Stomach (tissue), 9 donors: ENCODE measurements around the gene PTBP3. TPM values are rescaled to one million over a fixed set of nuclear protein-coding genes. Genes with fewer than 3 reads are reported as not detected.

Source experiments
- DNase-seq, 2 donors: peaks; one replicate each; pipeline versions ENCODE4 v3.0.0 to v3.0.0-alpha.2; 2013 to 2019
- H3K27ac ChIP-seq, 5 donors: fragments of 200-600 bp in 4 of 5; sonication (generic) in 4 of 5; one replicate each; pipeline ENCODE4 v1.5.1; 2013 to 2019; ENCODE audit warnings: mild to moderate bottlenecking in 1 of 5, moderate library complexity in 1 of 5
- H3K27me3 ChIP-seq, 3 donors: fragments of 200-600 bp; sonication (generic); one replicate each; pipeline ENCODE4 v1.5.1; 2017 to 2019; ENCODE audit warnings: mixed run types in 1 of 3
- H3K36me3 ChIP-seq, 4 donors: fragments of 200-600 bp; sonication (generic); 1 replicate in 3 of 4; 2 replicates in 1 of 4; pipeline ENCODE4 v1.5.1; 2016 to 2019
- H3K4me1 ChIP-seq, 4 donors: fragments of 200-600 bp; sonication (generic); one replicate each; pipeline ENCODE4 v1.5.1; 2016 to 2019
- H3K4me3 ChIP-seq, 4 donors: fragments of 200-600 bp; sonication (generic) in 3 of 4; one replicate each; pipeline ENCODE4 v1.5.1; 2016 to 2019; ENCODE audit warnings: mild to moderate bottlenecking in 1 of 4
- H3K9me3 ChIP-seq, 4 donors: fragments of 200-600 bp; sonication (generic); one replicate each; pipeline ENCODE4 v1.5.1; 2016 to 2019
- EP300 ChIP-seq: sonication (generic); formaldehyde crosslinking; IDR thresholded peaks from one replicate; pipeline ENCODE4 v1.6.1; 2017; ENCODE audit warnings: antibody characterized with exemption
- POLR2A ChIP-seq, 4 donors: fragments of 450-650 bp; IDR thresholded peaks; one replicate each; pipeline ENCODE4 v1.6.1; 2016; ENCODE audit warnings: antibody characterized with exemption in 4 of 4, control low read depth in 2 of 4, mild to moderate bottlenecking in 1 of 4, moderate library complexity in 1 of 4
- POLR2AphosphoS5 ChIP-seq, 3 donors: sonication (generic); formaldehyde crosslinking; IDR thresholded peaks; one replicate each; pipeline ENCODE4 v1.6.1; 2016; ENCODE audit warnings: antibody characterized with exemption in 3 of 3
- WGBS, 5 donors: extraction: QIAGEN DNeasy Blood & Tissue Kit in 3 of 5; methylation state at CpG; one replicate each; pipeline versions ENCODE4 v1.1.5 to v1.1.7; 2013 to 2018; 5-methylcytosine and 5-hydroxymethylcytosine counted together
- intact Hi-C: fragments of 100-400 bp; cut with DNase I; formaldehyde crosslinking; loops from one replicate; pipeline ENCODE4 v1.15.1; 2023; ENCODE audit warnings: low total_unique reads
- polyA plus RNA-seq, 3 donors: library from polyadenylated mRNA; stranded (reverse); fragments of 200-250 nt; gene quantifications; one replicate each; pipeline ENCODE4 v1.2.3, GENCODE V29; 2013
- total RNA-seq, 5 donors: library from RNA; depleted of rRNA; stranded (reverse); fragments of >200 nt; gene quantifications; one replicate each; pipeline versions ENCODE4 v1.1.0 to v1.2.3, GENCODE V29; 2014 to 2016
- TF ChIP-seq, protein P1 (sequence below), 7 experiments: fragments of 450-650 bp in 4 of 7; fragments of 200-600 bp in 3 of 7; sonication (generic) in 3 of 7; IDR thresholded peaks; one replicate each; pipeline ENCODE4 v1.5.1; 2016 to 2019; ENCODE audit warnings: antibody characterized with exemption in 7 of 7, control low read depth in 2 of 7, mild to moderate bottlenecking in 1 of 7
- donor health status: healthy with polysubstance abuse.
- donor health status: Bipolar disorder and iron deficiency.
- donor health status: healthy.

The PTBP3 gene
- total and polyA plus RNA-seq, 8 donors: 11.7 to 90.7 (median 24.1) TPM

DNA sequence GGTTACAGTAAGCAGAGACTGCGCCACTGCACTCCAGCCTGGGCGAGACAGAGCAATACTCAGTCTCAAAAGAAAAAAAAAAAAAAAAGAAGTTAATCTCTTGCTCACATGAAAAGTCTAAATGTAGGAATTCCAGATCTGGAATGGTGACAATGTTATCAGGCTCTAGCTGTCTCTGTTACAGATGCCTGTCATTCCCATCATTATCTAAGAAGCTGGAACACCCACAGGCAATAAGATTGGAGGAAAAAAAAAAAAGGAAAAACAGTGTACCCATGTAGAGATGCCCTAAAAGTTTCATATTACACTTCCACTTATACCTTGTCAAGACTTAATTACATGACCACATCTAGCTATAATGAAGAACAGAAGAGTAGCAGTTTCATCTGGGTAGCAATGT is 38.2 kb downstream of the PTBP3 start:
- TF ChIP-seq EP300 (no peak), POLR2AphosphoS5 (IDR thresholded peaks at IDR 0.05) (no peak), POLR2A (IDR thresholded peaks at IDR 0.05) (no peak)
- TF ChIP-seq, protein P1, sequence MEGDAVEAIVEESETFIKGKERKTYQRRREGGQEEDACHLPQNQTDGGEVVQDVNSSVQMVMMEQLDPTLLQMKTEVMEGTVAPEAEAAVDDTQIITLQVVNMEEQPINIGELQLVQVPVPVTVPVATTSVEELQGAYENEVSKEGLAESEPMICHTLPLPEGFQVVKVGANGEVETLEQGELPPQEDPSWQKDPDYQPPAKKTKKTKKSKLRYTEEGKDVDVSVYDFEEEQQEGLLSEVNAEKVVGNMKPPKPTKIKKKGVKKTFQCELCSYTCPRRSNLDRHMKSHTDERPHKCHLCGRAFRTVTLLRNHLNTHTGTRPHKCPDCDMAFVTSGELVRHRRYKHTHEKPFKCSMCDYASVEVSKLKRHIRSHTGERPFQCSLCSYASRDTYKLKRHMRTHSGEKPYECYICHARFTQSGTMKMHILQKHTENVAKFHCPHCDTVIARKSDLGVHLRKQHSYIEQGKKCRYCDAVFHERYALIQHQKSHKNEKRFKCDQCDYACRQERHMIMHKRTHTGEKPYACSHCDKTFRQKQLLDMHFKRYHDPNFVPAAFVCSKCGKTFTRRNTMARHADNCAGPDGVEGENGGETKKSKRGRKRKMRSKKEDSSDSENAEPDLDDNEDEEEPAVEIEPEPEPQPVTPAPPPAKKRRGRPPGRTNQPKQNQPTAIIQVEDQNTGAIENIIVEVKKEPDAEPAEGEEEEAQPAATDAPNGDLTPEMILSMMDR (IDR thresholded peaks at IDR 0.05): no peak
- H3K9me3 ChIP-seq: no peaks in the 10 kb centered on the region
- H3K27me3 ChIP-seq: no peaks in the 10 kb centered on the region
- H3K36me3 ChIP-seq: peaks cover 0 to 22% (median 20%) of the 10 kb centered on the region in 4 donors
- peaks cover 8 to 17% (median 12%) of the 10 kb centered on the region in 4 donors for H3K4me1 ChIP-seq
- no peak overlapping the region for H3K27ac ChIP-seq
- H3K4me3 ChIP-seq: no peak overlapping the region
- DNase-seq: no peak
- intact Hi-C loops: no loop called here
- 94 to 100% (median 98%) methylated on average over 2 of the region's 2 CpGs for WGBS, 5 donors

DNA sequence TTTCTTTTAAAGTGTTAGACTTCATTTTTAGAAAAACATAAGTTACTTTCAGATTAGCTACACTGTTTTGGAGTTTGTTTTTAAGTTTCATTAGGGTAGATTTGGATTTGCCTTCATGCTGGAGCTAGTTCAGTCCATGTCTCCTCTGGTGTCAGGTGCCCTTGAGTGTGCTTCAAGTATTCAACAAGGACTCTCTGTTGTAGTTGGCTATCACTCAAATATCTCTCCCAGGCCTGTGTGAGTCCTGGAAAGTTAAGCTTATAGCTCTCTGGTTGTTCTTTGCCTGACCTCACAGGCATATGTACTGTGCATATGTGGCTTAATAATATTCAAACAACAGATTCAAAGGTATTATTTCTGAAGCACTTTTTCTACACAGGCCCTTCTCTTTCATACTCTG is 45.4 kb downstream of the PTBP3 start:
- H3K27ac ChIP-seq: peak overlapping the region in 3 of 5 donors; percentile 21 to 55 (median 27)
- intact Hi-C loops: no loop called here
- DNase-seq: peak in 1 of 2 donors; percentile 20

DNA sequence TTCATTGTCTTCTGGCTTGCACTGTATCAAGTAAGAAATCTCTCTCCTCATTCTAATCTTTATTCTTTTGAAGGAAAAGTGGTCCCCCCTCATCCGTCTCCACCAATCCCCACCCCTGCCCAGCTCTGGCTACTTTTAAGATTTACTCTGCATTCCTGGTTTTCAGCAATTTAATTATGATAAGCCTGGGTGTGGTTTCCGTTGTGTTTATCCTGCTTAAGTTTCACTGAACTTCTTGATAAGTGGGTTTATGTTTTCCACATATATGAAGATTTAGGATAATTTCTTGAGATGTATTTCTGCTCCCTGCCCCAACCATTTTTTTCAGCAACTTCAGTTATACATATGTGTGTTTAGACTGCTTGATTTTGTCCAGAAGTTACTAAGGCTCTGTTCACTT is 46.5 kb downstream of the PTBP3 start:
- no peak for TF ChIP-seq EP300
- no peak for TF ChIP-seq POLR2AphosphoS5 (IDR thresholded peaks at IDR 0.05)
- TF ChIP-seq, protein P1 (IDR thresholded peaks at IDR 0.05): no peak
- Histone ChIP-seq H3K27me3 (no peaks in the 10 kb centered on the region), H3K4me1 (peaks cover 5 to 23% (median 11%) of the 10 kb centered on the region in 4 donors), H3K27ac (no peak overlapping the region), H3K9me3 (peaks cover 5 to 16% (median 11%) of the 10 kb centered on the region in 4 donors), H3K36me3 (peaks cover 0 to 26% (median 14%) of the 10 kb centered on the region in 4 donors), H3K4me3 (no peak overlapping the region)
- intact Hi-C loops: no loop called here
- DNase-seq: no peak
- 43 to 70% (median 53%) methylated on average over 2 of the region's 2 CpGs for WGBS, 5 donors

More for the DNA sequence above, 45.4 kb downstream of the PTBP3 start:
- Histone ChIP-seq H3K36me3 (peaks cover 0 to 26% (median 18%) of the 10 kb centered on the region in 4 donors), H3K4me3 (no peak overlapping the region), H3K9me3 (peaks cover 5 to 16% (median 11%) of the 10 kb centered on the region in 4 donors), H3K27me3 (no peaks in the 10 kb centered on the region), H3K4me1 (peaks cover 5 to 23% (median 11%) of the 10 kb centered on the region in 4 donors)
- TF ChIP-seq POLR2AphosphoS5 (IDR thresholded peaks at IDR 0.05) (no peak), EP300 (no peak), POLR2A (IDR thresholded peaks at IDR 0.05) (no peak)
- TF ChIP-seq, protein P1 (IDR thresholded peaks at IDR 0.05): no peak

DNA sequence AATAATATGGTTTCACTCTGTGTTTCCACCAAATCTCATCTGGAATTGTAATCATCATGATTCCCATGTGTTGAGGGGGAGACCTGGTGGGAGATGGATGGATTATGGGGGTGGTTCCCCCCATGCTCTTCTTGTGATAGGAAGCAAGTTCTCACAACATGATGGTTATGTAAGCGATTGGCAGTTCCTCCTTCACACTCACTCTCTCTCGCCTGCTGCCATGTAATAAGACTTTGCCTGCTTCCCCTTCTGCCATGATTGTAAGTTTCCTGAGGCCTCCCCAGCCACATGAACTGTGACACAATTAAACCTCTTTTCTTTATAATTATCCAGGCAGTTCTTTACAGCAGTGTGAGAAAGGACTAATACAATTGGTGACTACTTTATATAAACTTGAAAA is 48.4 kb downstream of the PTBP3 start:
- TF ChIP-seq POLR2A (IDR thresholded peaks at IDR 0.05) (no peak), POLR2AphosphoS5 (IDR thresholded peaks at IDR 0.05) (no peak), EP300 (no peak)
- TF ChIP-seq, protein P1 (IDR thresholded peaks at IDR 0.05): no peak
- H3K27me3 ChIP-seq: no peaks in the 10 kb centered on the region
- peaks cover 5 to 24% (median 11%) of the 10 kb centered on the region in 4 donors for H3K4me1 ChIP-seq
- no peak for DNase-seq
- H3K9me3 ChIP-seq: peaks cover 5 to 16% (median 11%) of the 10 kb centered on the region in 4 donors
- peaks cover 0 to 18% (median 12%) of the 10 kb centered on the region in 4 donors for H3K36me3 ChIP-seq
- no peak overlapping the region for H3K4me3 ChIP-seq
- H3K27ac ChIP-seq: no peak overlapping the region
- intact Hi-C loops: no loop called here
- WGBS, 5 donors: 93 to 96% (median 96%) methylated on average over 2 of the region's 2 CpGs
